CD14-positive monocyte (primary cell): ENCODE measurements around the gene OXCT2. TPM values are rescaled to one million over a fixed set of nuclear protein-coding genes. Genes with fewer than 3 reads are reported as not detected.

Experiments used
- DNase-seq, 3 donors: peaks; one replicate each; pipeline ENCODE4 v3.0.0-alpha.2; 2011 to 2022
- H2AFZ ChIP-seq: 2 replicates; pipeline ENCODE4 v1.6.0; 2012; ENCODE audit warnings: mild to moderate bottlenecking, low read depth, low read length, inconsistent platforms; ENCODE audit not compliant: insufficient read depth, poor library complexity, severe bottlenecking
- H3K27ac ChIP-seq, 2 donors: 1 replicate in 1 of 2; 2 replicates in 1 of 2; pipeline ENCODE4 v1.5.1; 2012 to 2013; ENCODE audit warnings: low read length in 2 of 2, control low read depth in 1 of 2, inconsistent platforms in 1 of 2, low read depth in 1 of 2, mild to moderate bottlenecking in 1 of 2
- H3K27me3 ChIP-seq, 2 donors: one replicate each; pipeline versions ENCODE4 v1.6.0 to v1.6.1; 2011 to 2013; ENCODE audit warnings: low read length in 2 of 2; ENCODE audit not compliant: control insufficient read depth in 2 of 2, insufficient read depth in 2 of 2
- H3K36me3 ChIP-seq, 2 donors: replicated peaks in 1 of 2; 1 replicate in 1 of 2; 2 replicates in 1 of 2; pipeline versions ENCODE4 v1.5.1 to v1.6.1; 2012 to 2013; ENCODE audit warnings: low read length in 2 of 2, control low read depth in 1 of 2, inconsistent platforms in 1 of 2, mild to moderate bottlenecking in 1 of 2; ENCODE audit not compliant: insufficient read depth in 2 of 2, control insufficient read depth in 1 of 2
- H3K4me1 ChIP-seq, 2 donors: 1 replicate in 1 of 2; 2 replicates in 1 of 2; pipeline versions ENCODE4 v1.5.1 to v1.6.1; 2012 to 2013; ENCODE audit warnings: low read length in 2 of 2, control low read depth in 1 of 2, inconsistent platforms in 1 of 2, mild to moderate bottlenecking in 1 of 2, moderate library complexity in 1 of 2; ENCODE audit not compliant: insufficient read depth in 2 of 2, control insufficient read depth in 1 of 2
- H3K4me2 ChIP-seq: replicated peaks from 2 replicates; pipeline ENCODE3; 2012; ENCODE audit warnings: low read length, moderate library complexity, mild to moderate bottlenecking; ENCODE audit not compliant: poor library complexity, severe bottlenecking; ENCODE audit errors: extremely low read depth
- H3K4me3 ChIP-seq, 3 experiments: fragments of 200-600 bp in 1 of 3; sonication (generic) in 1 of 3; replicated peaks in 1 of 3; 1 replicate in 2 of 3; 2 replicates in 1 of 3; pipeline ENCODE4 v1.5.1; 2011 to 2013; ENCODE audit warnings: low read length in 3 of 3, mild to moderate bottlenecking in 3 of 3, control low read depth in 2 of 3, low read depth in 2 of 3, inconsistent platforms in 1 of 3, moderate library complexity in 1 of 3
- H3K79me2 ChIP-seq: 2 replicates; pipeline ENCODE4 v1.6.0; 2012; ENCODE audit warnings: mild to moderate bottlenecking, control low read depth, inconsistent platforms, low read length, moderate library complexity; ENCODE audit not compliant: insufficient read depth
- H3K9ac ChIP-seq: 2 replicates; pipeline ENCODE4 v1.6.0; 2017; ENCODE audit warnings: low read length, mild to moderate bottlenecking; ENCODE audit not compliant: insufficient read depth, poor library complexity, severe bottlenecking
- H3K9me3 ChIP-seq, 2 donors: replicated peaks in 1 of 2; 1 replicate in 1 of 2; 2 replicates in 1 of 2; pipeline versions ENCODE4 v1.5.1 to v1.6.1; 2012 to 2013; ENCODE audit warnings: low read length in 2 of 2, control low read depth in 1 of 2; ENCODE audit not compliant: control insufficient read depth in 1 of 2, insufficient read depth in 1 of 2
- H4K20me1 ChIP-seq: 2 replicates; pipeline ENCODE4 v1.6.0; 2012; ENCODE audit warnings: mild to moderate bottlenecking, low read length, control low read depth, moderate library complexity; ENCODE audit not compliant: insufficient read depth
- H3K27ac Mint-ChIP-seq, 7 donors: one replicate each; pipeline ENCODE4 v1.8.0; 2020; ENCODE audit warnings: mild to moderate bottlenecking in 7 of 7, mixed read lengths in 7 of 7, moderate library complexity in 6 of 7, inconsistent platforms in 2 of 7
- H3K27me3 Mint-ChIP-seq, 3 donors: one replicate each; pipeline ENCODE4 v1.8.0; 2021 to 2022; ENCODE audit warnings: low read depth in 3 of 3, mild to moderate bottlenecking in 3 of 3, mixed read lengths in 3 of 3, moderate library complexity in 3 of 3, inconsistent platforms in 1 of 3
- H3K36me3 Mint-ChIP-seq, 2 donors: one replicate each; pipeline ENCODE4 v1.8.0; 2020; ENCODE audit warnings: mixed read lengths in 2 of 2, inconsistent platforms in 1 of 2, mild to moderate bottlenecking in 1 of 2
- H3K4me1 Mint-ChIP-seq: one replicate; pipeline ENCODE4 v1.8.0; 2020; ENCODE audit warnings: mild to moderate bottlenecking, mixed read lengths
- H3K4me3 Mint-ChIP-seq, 2 donors: one replicate each; pipeline ENCODE4 v1.8.0; 2020; ENCODE audit warnings: mild to moderate bottlenecking in 2 of 2, mixed read lengths in 2 of 2, moderate library complexity in 1 of 2
- H3K9me3 Mint-ChIP-seq, 7 donors: one replicate each; pipeline ENCODE4 v1.8.0; 2020 to 2022; ENCODE audit warnings: mixed read lengths in 7 of 7, mild to moderate bottlenecking in 6 of 7, moderate library complexity in 6 of 7, inconsistent platforms in 2 of 7
- whole genome bisulfite sequencing: methylation state at CpG from one replicate; pipeline ENCODE4 v1.1.5; 2013; ENCODE audit warnings: missing lambda C conversion rate; ENCODE audit not compliant: insufficient coverage; 5-methylcytosine and 5-hydroxymethylcytosine counted together
- intact Hi-C, 2 donors: fragments of 100-400 bp; cut with micrococcal nuclease; formaldehyde crosslinking; loops; one replicate each; pipeline versions ENCODE4 v1.15.0 to v1.15.1; 2023
- polyA plus RNA-seq, 3 donors: library from polyadenylated mRNA; depleted of rRNA in 1 of 3; unstranded in 2 of 3; stranded (reverse) in 1 of 3; fragments of 300-500 nt in 2 of 3; fragments of >200 nt in 1 of 3; fragmentation: Illumina TruSeq in 2 of 3; gene quantifications; 1 replicate in 2 of 3; 2 replicates in 1 of 3; pipeline ENCODE4 v1.2.3, GENCODE V29; 2012 to 2021
- TF ChIP-seq, protein P1 (sequence below): fragments of 200-600 bp; IDR thresholded peaks from one replicate; pipeline ENCODE4 v1.8.0; 2022; ENCODE audit warnings: antibody characterized with exemption, mild to moderate bottlenecking

The OXCT2 gene
- polyA plus RNA-seq, 3 donors = 0.16 to 1.4 (median 0.38) TPM

- Histone ChIP-seq H3K9ac (no peak overlapping the region), H3K27me3 (no peaks in the 10 kb centered on the region), H3K27ac (no peak overlapping the region), H3K9me3 (no peaks in the 10 kb centered on the region), H3K36me3 (peaks cover 55 to 68% of the 10 kb centered on the region in 2 donors), H3K79me2 (no peaks in the 10 kb centered on the region), H3K4me3 (no peak overlapping the region), H4K20me1 (no peaks in the 10 kb centered on the region), H2AFZ (no peak overlapping the region), H3K4me2 (no peak overlapping the region), H3K4me1 (no peaks in the 10 kb centered on the region)
- TF ChIP-seq, protein P1, sequence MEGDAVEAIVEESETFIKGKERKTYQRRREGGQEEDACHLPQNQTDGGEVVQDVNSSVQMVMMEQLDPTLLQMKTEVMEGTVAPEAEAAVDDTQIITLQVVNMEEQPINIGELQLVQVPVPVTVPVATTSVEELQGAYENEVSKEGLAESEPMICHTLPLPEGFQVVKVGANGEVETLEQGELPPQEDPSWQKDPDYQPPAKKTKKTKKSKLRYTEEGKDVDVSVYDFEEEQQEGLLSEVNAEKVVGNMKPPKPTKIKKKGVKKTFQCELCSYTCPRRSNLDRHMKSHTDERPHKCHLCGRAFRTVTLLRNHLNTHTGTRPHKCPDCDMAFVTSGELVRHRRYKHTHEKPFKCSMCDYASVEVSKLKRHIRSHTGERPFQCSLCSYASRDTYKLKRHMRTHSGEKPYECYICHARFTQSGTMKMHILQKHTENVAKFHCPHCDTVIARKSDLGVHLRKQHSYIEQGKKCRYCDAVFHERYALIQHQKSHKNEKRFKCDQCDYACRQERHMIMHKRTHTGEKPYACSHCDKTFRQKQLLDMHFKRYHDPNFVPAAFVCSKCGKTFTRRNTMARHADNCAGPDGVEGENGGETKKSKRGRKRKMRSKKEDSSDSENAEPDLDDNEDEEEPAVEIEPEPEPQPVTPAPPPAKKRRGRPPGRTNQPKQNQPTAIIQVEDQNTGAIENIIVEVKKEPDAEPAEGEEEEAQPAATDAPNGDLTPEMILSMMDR = no peak
- Mint-ChIP-seq H3K4me3 (no peak overlapping the region), H3K9me3 (no peaks in the 10 kb centered on the region), H3K4me1 (no peaks in the 10 kb centered on the region), H3K36me3 (peaks cover 54 to 74% of the 10 kb centered on the region in 2 donors), H3K27ac (peak overlapping the region in 1 of 7 donors; percentile 38), H3K27me3 (peaks cover 0 to 2% (median 0%) of the 10 kb centered on the region in 3 donors)
- intact Hi-C loops = no loop called here
- no peak for DNase-seq
Measured at GRCh38 chr1:39759436-39759726, 11.8 kb downstream of the OXCT2 start.

DNA sequence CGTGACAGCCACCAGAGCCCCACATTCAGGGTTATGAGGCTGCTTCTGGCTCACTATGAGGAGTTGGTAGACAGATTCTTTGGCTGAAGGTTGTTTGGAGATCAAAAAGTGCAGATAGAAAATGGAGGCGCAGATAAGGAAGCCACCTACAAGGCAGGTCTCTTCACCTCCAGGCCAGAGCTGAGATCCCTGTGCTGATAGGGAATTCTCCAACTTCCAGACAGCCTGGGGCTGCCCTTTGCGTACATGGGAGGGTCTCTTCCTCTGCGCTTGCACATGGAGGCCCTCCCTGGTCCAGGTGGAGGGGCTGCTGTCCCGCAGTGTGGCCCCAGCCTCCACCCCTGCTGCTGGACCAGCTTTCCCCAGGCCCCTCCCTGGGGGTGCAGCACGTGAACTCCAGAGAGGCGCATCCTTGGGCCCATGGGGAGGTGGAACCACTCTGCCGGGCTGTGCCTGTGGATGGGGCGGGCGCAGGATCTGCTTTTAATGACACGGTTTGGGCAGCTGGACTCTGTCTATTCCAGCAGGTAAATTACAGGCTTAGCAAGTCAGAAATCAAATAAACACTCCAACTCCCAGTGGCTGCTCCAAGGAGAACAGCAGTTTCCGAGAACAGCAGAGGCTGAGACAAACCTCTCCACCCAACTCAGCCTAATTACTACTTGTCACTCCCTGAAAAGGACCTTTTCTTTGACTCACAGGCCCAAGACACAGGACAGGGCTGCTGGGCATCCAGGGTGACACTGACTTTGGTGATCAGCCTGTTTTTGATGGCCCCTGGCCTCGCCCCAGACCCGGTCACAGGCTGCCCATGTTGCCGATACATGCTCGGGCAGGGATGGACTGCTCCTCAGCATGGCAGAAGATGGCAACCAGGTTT is 12.4 kb downstream of the OXCT2 start:
- Histone ChIP-seq H3K9ac (no peak overlapping the region), H2AFZ (no peak overlapping the region), H3K79me2 (no peaks in the 10 kb centered on the region), H4K20me1 (no peaks in the 10 kb centered on the region), H3K4me3 (no peak overlapping the region), H3K27me3 (no peaks in the 10 kb centered on the region), H3K4me2 (no peak overlapping the region), H3K4me1 (no peaks in the 10 kb centered on the region), H3K36me3 (peaks cover 61 to 74% of the 10 kb centered on the region in 2 donors), H3K9me3 (no peaks in the 10 kb centered on the region), H3K27ac (no peak overlapping the region)
- TF ChIP-seq, protein P1 = no peak
- H3K4me1 Mint-ChIP-seq = no peaks in the 10 kb centered on the region
- no peaks in the 10 kb centered on the region for H3K9me3 Mint-ChIP-seq
- no peak for DNase-seq
- WGBS = over 99% methylated on average over 14 of the region's 16 CpGs
- intact Hi-C loops = no loop called here
- no peak overlapping the region for H3K27ac Mint-ChIP-seq
- no peak overlapping the region for H3K4me3 Mint-ChIP-seq
- peaks cover 60 to 80% of the 10 kb centered on the region in 2 donors for H3K36me3 Mint-ChIP-seq
- H3K27me3 Mint-ChIP-seq = peaks cover 0 to 2% (median 0%) of the 10 kb centered on the region in 3 donors
